Smooth muscle cell (in vitro differentiated cells): ENCODE results near the gene AK4. TPM values are rescaled to one million over a fixed set of nuclear protein-coding genes. Genes with fewer than 3 reads are reported as not detected.

Experiments used
- DNase-seq: peaks from one replicate; lab custom pipeline; 2025; ENCODE audit not compliant: unreplicated experiment; lab: John Stamatoyannopoulos, UW
- H2AFZ ChIP-seq: fragments of 200-600 bp; sonication (generic); 2 replicates; pipeline ENCODE4 v1.6.0; 2016; ENCODE audit warnings: antibody characterized with exemption, low read depth, mild to moderate bottlenecking
- H3F3A ChIP-seq: fragments of 200-600 bp; sonication (generic); 2 replicates; pipeline ENCODE4 v1.6.0; 2017; ENCODE audit warnings: antibody characterized with exemption, low read depth
- H3K27ac ChIP-seq: fragments of 200-600 bp; sonication (generic); 2 replicates; pipeline ENCODE4 v1.5.1; 2016; ENCODE audit warnings: low read depth, mild to moderate bottlenecking
- H3K27me3 ChIP-seq: fragments of 200-600 bp; sonication (generic); 2 replicates; pipeline ENCODE4 v1.6.1; 2016; ENCODE audit warnings: low read depth, mild to moderate bottlenecking
- H3K36me3 ChIP-seq: fragments of 200-600 bp; sonication (generic); 2 replicates; pipeline ENCODE4 v1.5.1; 2016; ENCODE audit warnings: low read depth
- H3K4me1 ChIP-seq: fragments of 200-600 bp; sonication (generic); 2 replicates; pipeline ENCODE4 v1.5.1; 2016; ENCODE audit warnings: low read depth
- H3K4me2 ChIP-seq: fragments of 200-600 bp; sonication (generic); 2 replicates; pipeline ENCODE4 v1.6.0; 2016; ENCODE audit warnings: mild to moderate bottlenecking
- H3K4me3 ChIP-seq: fragments of 200-600 bp; sonication (generic); 2 replicates; pipeline ENCODE4 v1.5.1; 2016; ENCODE audit warnings: mild to moderate bottlenecking
- H3K79me2 ChIP-seq: fragments of 200-600 bp; sonication (generic); 2 replicates; pipeline ENCODE4 v1.6.0; 2016; ENCODE audit warnings: low read depth, mild to moderate bottlenecking
- H3K9ac ChIP-seq: fragments of 200-600 bp; sonication (generic); 2 replicates; pipeline ENCODE4 v1.6.0; 2016; ENCODE audit warnings: low read depth
- H3K9me3 ChIP-seq: fragments of 200-600 bp; sonication (generic); replicated peaks from 2 replicates; pipeline ENCODE4 v1.5.1; 2016; ENCODE audit warnings: low read depth
- H4K20me1 ChIP-seq: fragments of 200-600 bp; sonication (generic); 2 replicates; pipeline ENCODE4 v1.6.0; 2016; ENCODE audit warnings: low read depth
- WGBS: methylation state at CpG from one replicate; pipeline ENCODE4 v1.1.7; 2016; ENCODE audit warnings: low lambda C conversion rate; 5-methylcytosine and 5-hydroxymethylcytosine counted together
- polyA plus RNA-seq: library from polyadenylated mRNA; unstranded; fragments of >200 nt; fragmentation: Nextera tagmentation; extraction: Ambion mirVana; gene quantifications from 2 replicates; pipeline ENCODE4 v1.2.1, GENCODE V29; 2016
- total RNA-seq: library from RNA; depleted of rRNA; stranded (reverse); fragments of >200 nt; gene quantifications from 2 replicates; pipeline ENCODE4 v1.2.3, GENCODE V29; 2014
- TF ChIP-seq, protein P1 (sequence below): fragments of 200-600 bp; sonication (generic); IDR thresholded peaks from 2 replicates; pipeline ENCODE4 v1.5.1; 2017; ENCODE audit warnings: borderline replicate concordance, mild to moderate bottlenecking, antibody characterized with exemption; ENCODE audit not compliant: insufficient read depth, poor library complexity, severe bottlenecking

Gene AK4
- total and polyA plus RNA-seq, 2 experiments from 2014 or later: 52.9 to 61.4 TPM

DNA sequence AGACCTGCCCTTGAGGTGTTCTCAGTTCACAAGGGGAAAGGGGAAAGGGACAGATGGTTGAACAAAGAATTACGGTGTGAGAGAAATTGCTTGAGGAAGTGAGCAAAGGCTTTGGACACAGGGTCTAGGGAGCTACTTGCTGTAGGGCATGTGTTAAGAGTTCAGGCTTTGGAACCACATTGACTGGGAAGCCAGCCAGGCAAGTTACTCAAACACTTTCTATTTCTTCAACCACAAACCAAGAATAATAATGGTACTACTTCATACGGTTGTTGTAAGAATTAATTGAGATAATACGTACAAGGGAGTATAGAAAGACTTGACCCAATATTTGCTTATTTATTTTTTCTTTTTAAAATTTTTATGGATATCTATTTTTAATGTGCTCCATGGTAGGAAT, 26.6 kb downstream of the AK4 start:
- H3F3A ChIP-seq: no peaks in the 10 kb centered on the region
- no peak overlapping the region for H3K4me2 ChIP-seq
- peaks cover 12% of the 10 kb centered on the region for H3K4me1 ChIP-seq
- no peaks in the 10 kb centered on the region for H3K36me3 ChIP-seq
- peaks cover 24% of the 10 kb centered on the region for H3K79me2 ChIP-seq
- H3K9me3 ChIP-seq: no peaks in the 10 kb centered on the region
- peak overlapping the region; percentile 0 for H3K27ac ChIP-seq
- 50% methylated on average over 3 of the region's 3 CpGs for WGBS
- H2AFZ ChIP-seq: no peak overlapping the region
- TF ChIP-seq, protein P1, sequence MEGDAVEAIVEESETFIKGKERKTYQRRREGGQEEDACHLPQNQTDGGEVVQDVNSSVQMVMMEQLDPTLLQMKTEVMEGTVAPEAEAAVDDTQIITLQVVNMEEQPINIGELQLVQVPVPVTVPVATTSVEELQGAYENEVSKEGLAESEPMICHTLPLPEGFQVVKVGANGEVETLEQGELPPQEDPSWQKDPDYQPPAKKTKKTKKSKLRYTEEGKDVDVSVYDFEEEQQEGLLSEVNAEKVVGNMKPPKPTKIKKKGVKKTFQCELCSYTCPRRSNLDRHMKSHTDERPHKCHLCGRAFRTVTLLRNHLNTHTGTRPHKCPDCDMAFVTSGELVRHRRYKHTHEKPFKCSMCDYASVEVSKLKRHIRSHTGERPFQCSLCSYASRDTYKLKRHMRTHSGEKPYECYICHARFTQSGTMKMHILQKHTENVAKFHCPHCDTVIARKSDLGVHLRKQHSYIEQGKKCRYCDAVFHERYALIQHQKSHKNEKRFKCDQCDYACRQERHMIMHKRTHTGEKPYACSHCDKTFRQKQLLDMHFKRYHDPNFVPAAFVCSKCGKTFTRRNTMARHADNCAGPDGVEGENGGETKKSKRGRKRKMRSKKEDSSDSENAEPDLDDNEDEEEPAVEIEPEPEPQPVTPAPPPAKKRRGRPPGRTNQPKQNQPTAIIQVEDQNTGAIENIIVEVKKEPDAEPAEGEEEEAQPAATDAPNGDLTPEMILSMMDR: no peak
- no peak overlapping the region for H3K9ac ChIP-seq
- H3K27me3 ChIP-seq: no peaks in the 10 kb centered on the region
- no peak overlapping the region for H3K4me3 ChIP-seq
- DNase-seq: no peak
- peaks cover 100% of the 10 kb centered on the region for H4K20me1 ChIP-seq

DNA sequence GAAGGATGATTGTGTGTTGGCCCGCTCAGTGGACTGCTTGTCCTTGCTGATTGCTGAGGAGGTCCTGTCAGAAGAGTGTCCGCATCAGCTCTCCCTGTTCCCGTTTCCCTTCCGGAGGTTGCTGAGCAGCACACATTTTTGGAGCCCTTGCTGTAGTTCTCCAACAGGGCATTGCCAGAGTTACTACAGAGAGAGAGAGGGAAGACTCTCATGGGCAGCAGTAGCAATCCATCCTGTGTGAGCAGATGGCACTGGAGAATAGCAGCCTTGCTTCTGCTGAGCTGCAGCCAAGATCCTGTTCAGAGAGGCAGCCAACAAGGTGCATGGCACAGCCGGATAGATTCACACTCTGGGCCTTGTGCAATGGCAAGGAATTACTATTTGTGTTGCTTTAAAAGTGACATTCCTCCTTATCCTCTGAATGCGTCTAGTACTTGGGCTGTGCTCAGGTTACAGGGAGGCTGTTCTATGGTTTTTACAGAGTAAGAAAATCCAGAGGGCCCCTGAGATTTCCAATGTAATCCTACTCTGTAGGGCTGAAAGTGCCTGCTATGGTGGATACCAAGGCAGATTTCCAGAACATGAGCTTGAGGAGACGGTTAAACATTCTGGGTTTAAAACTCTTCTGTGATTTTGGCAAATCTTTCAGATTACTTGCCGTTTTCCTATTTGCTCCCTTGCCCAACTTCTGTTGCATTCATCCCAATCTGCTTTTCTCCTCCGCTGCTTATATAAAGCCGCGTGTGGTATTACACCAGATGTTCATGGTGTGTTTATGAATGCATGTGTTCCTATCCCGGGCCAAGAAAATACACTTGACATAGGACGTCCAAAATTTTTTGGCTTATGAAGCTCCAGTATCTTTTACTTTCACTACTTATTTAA, 27.4 kb downstream of the AK4 start:
- Histone ChIP-seq H3K9me3 (no peaks in the 10 kb centered on the region), H4K20me1 (peaks cover 100% of the 10 kb centered on the region), H3K79me2 (peaks cover 31% of the 10 kb centered on the region), H3K4me1 (peaks cover 12% of the 10 kb centered on the region), H3K4me2 (no peak overlapping the region), H3K36me3 (no peaks in the 10 kb centered on the region), H3K9ac (no peak overlapping the region), H3F3A (no peaks in the 10 kb centered on the region), H2AFZ (no peak overlapping the region), H3K4me3 (no peak overlapping the region), H3K27me3 (no peaks in the 10 kb centered on the region), H3K27ac (no peak overlapping the region)
- DNase-seq: no peak
- WGBS: 87% methylated on average over 13 of the region's 13 CpGs
- TF ChIP-seq, protein P1: no peak

DNA sequence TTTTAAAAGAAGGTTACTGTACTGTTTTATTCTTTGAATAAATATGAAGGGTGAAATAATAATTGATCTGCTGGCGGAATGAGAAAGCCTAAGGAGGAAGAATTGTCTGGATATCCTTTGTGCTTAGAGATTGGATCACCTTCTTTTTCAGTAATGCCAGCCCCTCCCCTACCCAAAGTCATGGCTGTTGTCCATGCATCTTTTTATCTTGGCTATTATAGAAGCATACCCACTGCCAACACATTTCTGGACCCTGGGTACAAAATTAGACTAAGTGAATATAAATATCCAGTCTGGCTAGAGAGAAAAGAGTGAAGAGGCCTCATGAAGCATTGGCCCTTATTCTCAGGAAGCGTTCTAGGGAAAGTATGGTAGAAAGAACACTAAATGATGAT, 28.1 kb downstream of the AK4 start:
- Histone ChIP-seq H3K27me3 (no peaks in the 10 kb centered on the region), H3K36me3 (no peaks in the 10 kb centered on the region), H3K9ac (no peak overlapping the region), H3K4me1 (peaks cover 12% of the 10 kb centered on the region), H3K79me2 (peaks cover 37% of the 10 kb centered on the region), H3K4me2 (no peak overlapping the region), H3K9me3 (no peaks in the 10 kb centered on the region), H2AFZ (no peak overlapping the region), H3F3A (no peaks in the 10 kb centered on the region), H3K4me3 (no peak overlapping the region), H3K27ac (no peak overlapping the region), H4K20me1 (peaks cover 100% of the 10 kb centered on the region)
- TF ChIP-seq, protein P1: no peak
- DNase-seq: no peak
- WGBS: 98% methylated on average over 2 of the region's 2 CpGs
